HG03175 (cell line): Measurements from ENCODE around the gene ARFGAP2.

Experiments used
- ATAC-seq: cut with Tn5 transposase; IDR thresholded peaks from one replicate; pipeline ENCODE4 v1.9.1; 2021; ENCODE audit warnings: mild to moderate bottlenecking, moderate library complexity; ENCODE audit not compliant: unreplicated experiment

Gene ARFGAP2

GRCh38 chr11:47172740-47173336 lies 3.8 kb downstream of the ARFGAP2 start:
- no peak for ATAC-seq

GRCh38 chr11:47171856-47172255 lies 4.8 kb downstream of the ARFGAP2 start:
- no peak for ATAC-seq

DNA sequence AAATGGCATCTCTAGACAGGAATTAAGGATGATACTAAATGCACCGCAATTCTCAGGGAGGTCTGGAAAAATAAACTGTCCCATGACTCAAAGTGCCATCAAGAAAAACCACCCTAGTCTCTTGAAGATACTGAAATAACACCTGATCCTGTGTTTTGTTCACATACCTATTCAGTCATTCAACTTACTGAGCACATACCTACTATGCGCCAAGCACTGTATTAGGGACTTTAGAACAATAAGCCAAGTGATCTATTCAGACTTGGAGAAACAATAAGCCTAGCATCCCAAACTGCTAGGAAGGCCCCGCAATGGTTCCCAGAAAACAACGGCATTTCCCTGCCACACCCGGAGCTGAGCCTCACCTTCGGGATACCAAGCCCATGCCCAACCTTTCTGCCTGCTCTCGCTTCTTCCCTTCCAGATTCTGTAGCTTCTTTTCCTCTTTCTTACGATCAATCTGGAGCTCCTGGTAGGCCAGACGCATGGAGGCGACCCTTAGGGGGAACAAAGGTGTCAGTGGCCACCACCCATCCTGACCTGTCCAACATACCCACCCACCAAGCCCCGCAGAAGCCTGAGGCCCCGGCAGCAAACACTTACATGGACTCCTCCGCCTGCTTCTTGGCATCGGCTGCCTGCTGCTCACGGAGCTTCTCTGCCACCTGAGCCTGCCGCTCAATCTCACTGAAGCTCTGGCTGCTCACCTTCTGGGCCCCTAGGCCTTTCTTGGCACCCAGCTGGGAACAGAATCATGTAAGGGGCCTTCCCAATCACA lies 5.4 kb downstream of the ARFGAP2 start:
- no peak for ATAC-seq

GRCh38 chr11:47166368-47166767 lies 10.3 kb downstream of the ARFGAP2 start:
- ATAC-seq = no peak

DNA sequence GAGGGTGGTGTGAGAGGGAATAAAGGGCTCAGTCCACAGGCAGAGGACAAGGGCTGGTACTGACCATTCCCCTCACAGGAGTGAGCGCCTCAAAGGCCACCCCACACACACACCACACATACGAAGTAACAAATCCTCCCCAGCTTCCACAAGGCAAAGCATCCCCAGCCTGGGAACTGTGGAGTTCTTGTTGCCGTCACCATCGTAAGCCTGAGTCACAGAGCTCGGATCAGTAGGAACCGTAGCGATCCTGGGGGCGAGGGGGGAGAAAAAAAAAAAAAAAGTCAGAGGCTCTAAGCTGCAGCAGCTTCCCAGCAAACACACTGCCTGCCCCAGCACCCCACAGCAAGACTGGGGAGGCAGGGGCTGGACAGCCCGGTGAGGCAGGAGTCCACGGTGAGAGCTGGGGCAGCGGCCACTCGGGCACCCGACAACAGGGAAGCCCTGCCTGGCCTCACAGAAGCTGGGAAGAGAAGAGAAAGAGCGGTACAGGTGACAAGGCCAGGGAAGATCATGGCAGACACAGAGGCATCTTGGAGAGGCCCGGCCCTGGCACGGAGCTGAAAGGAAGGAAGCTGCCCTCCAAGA lies 11.3 kb downstream of the ARFGAP2 start:
- ATAC-seq = no peak

DNA sequence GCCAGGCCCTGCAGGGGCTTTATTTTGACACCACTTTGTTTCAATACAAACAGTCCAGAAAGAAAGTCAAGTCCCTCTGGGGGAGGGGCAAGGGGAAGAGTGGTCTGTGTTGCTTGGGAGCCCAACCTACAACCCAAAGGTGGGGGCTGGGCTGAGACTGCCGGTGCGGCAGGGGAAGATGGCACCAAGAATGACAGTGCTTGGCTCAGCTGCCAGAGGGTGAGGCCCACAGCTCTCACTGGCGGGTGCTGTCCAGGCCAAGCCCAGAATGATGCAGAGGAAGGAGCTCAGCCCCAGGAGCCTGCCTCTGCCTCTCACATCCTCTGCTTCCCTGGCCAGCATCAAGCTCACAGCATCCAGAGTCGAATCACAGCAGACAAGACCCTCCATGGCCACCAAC lies 12.4 kb downstream of the ARFGAP2 start:
- ATAC-seq = no peak

- ATAC-seq = no peak
Observed at GRCh38 chr11:47163898-47164297, 12.8 kb downstream of the ARFGAP2 start.

GRCh38 chr11:47163193-47163592 lies 13.5 kb downstream of the ARFGAP2 start:
- ATAC-seq = no peak

GRCh38 chr11:47162426-47162825 lies 14.3 kb downstream of the ARFGAP2 start:
- ATAC-seq = no peak

GRCh38 chr11:47161890-47162289 lies 14.8 kb downstream of the ARFGAP2 start:
- ATAC-seq = no peak

DNA sequence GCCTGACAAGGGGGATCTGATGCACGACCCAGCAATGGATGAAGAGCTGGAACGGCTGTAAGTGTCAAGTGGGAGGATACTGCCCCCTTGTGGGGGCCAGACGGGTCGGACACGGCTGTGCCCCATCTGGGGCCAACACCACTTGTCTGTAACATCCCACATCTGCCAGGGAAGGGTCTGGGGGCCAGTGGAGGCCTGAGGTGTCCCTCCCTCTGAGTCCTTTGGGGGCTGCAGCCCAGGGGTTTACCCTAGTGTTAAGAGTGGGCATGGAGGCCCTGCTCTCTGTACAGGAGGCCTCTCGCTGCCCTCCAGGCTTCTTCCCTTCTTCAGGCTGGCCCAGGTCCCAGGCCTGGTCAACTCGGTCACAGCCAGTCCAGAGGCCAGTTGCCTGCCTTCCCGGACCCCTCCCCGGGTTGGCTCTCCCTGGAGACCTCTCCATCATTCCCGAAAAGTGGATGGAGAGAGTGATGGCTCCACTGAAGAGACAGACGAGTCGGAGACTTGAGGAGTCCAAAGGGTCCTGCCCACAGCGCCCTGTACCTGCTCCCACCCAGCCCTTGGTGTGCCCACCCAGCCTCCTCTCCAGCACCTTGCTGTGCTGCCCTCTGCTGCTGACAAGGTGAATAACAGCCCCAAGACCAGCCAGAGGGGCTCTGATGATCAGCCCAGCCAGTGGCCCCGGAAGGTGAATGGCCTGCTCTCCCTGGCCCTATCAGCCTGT lies 15.4 kb downstream of the ARFGAP2 start:
- peak; percentile 63 for ATAC-seq

- ATAC-seq = no peak
Observed at GRCh38 chr11:47160753-47161133, 15.9 kb downstream of the ARFGAP2 start.

DNA sequence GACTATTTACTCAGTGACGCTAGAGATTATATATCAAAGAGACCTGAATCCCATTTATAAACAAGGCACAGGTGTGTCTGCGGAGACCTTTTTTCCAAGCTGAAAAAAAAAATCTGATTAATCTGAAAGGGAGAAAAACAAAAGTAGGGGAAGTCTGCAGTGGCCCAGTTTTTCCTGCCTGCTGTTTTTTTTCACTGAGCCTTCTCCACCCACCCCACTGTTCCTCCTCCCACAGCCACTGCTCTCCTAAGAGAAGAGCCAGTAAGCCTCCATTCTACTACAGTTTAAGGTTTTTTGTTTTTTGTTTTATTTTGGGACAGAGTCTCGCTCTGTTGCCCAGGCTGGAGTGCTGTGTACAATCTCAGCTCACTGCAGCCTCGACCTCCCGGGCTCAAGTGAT lies 18.4 kb downstream of the ARFGAP2 start:
- ATAC-seq = no peak

DNA sequence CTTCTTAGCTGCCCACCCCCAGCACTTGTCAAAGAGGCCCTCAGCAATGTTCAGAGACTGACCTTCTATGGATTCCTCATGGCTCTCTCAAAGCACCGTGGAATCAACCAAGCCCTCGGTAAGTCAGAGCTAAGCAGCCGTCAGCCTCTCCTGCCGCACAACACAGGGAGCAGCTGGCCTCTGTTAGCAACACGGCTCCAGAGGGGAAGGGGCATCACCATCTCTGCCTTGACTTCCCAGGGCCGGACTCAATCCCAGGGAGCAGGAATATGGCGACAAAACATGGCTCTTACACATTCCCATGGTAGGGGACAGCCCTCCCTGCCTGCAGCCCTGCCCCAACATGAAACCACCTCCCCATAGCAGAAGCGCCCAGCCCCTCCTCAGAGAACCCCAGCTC lies 18.9 kb downstream of the ARFGAP2 start:
- ATAC-seq = no peak

GRCh38 chr11:47156951-47157350 lies 19.7 kb downstream of the ARFGAP2 start:
- ATAC-seq = no peak

GRCh38 chr11:47156333-47156732 lies 20.3 kb downstream of the ARFGAP2 start:
- no peak for ATAC-seq

DNA sequence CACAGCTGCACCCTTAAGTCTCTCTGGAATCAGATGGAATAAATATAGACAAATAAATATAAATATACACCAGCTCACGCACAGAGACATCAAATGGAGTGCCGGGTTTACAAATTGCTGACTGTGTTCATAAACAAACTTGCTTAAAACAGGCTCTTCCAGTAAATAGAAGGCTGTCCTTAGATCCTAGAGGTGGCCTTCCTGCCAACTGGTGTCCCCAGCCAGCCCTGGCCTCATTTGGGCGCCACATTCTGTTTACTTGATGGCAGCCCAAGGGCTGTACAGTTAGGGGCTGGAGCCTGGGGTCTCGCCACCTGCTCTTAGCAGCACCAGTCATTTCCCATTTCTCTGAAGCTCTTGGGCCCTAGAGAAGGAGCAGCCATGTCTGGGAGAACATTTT lies 20.8 kb downstream of the ARFGAP2 start:
- ATAC-seq = no peak

DNA sequence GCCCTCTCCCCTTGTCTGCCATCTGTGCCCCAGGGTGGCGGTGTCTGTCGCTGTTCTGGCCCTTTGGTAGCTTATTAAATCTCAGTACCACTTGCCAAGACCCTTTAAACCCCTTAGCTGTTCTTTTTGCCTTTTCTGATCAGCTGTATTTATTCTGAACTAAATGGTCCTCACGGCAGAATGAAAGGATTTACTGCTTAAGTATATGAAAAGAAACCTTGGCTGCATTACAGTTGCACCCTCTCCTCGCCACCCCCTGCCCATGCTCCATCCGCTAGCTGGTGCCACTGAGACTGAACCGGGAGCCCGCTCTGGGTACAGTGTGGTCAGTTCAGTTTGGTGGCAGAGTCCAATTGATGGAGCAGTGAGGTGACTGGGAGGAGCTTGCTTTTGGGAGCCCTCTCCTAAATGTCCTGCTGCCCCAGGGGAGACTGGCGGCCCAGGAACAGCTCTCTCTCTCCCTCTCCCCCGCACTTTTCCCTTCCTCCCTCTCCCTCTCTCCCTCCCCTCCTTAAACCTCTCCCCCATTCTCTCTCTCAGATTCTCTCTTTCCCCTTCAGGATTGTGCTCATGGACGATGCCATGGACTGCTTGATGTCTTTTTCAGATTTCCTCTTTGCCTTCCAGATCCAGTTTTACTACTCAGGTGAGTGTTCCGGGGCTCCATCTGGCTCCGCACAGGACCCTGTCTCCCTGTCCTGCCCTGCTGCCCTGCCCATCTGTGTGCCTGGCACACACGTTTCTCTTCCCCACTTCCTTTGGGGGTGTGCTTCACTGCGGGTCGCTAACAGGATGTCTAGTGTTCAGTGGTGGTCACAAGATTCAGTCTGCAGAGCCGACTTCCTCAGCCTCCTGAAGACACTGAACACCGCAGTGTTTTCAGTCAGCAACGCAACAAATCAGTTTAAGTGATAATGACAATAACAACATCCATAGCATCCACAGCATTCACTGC lies 21.8 kb downstream of the ARFGAP2 start:
- ATAC-seq = no peak

GRCh38 chr11:47152953-47153950 lies 23.4 kb downstream of the ARFGAP2 start:
- ATAC-seq = no peak
